Liver (tissue), 3 donors: ENCODE data around the gene CFAP57.
"Not testable (repeated sequence)": the region's sequence is repeated elsewhere in the genome, so short reads cannot be mapped to it uniquely, and the experiment has no call there.

Experiments used
- EGR1 ChIP-seq, 2 donors: IDR thresholded peaks; 2 replicates each; pipeline ENCODE4 v1.6.1; 2016 to 2018; ENCODE audit warnings: antibody characterized with exemption in 2 of 2, low read depth in 2 of 2
- GABPA ChIP-seq, 2 donors: IDR thresholded peaks in 1 of 2; conservative IDR thresholded peaks in 1 of 2; 2 replicates each; pipeline ENCODE4 v1.6.1; 2016; ENCODE audit warnings: antibody characterized with exemption in 2 of 2, mild to moderate bottlenecking in 1 of 2, moderate library complexity in 1 of 2
- HNF4A ChIP-seq, 2 donors: conservative IDR thresholded peaks; 2 replicates each; pipeline ENCODE4 v1.6.1; 2016; ENCODE audit warnings: antibody characterized with exemption in 2 of 2, mild to moderate bottlenecking in 2 of 2
- NR2F2 ChIP-seq: IDR thresholded peaks from 2 replicates; pipeline ENCODE4 v1.6.1; 2016; ENCODE audit warnings: antibody characterized with exemption
- RAD21 ChIP-seq, 2 donors: IDR thresholded peaks; 2 replicates each; pipeline ENCODE4 v1.6.1; 2016; ENCODE audit warnings: antibody characterized with exemption in 2 of 2, mild to moderate bottlenecking in 2 of 2
- SP1 ChIP-seq: IDR thresholded peaks from 2 replicates; pipeline ENCODE4 v1.6.1; 2018; ENCODE audit warnings: antibody characterized with exemption, mild to moderate bottlenecking
- TAF1 ChIP-seq: conservative IDR thresholded peaks from 2 replicates; pipeline ENCODE4 v1.6.1; 2016; ENCODE audit warnings: antibody characterized with exemption, mild to moderate bottlenecking
- TF ChIP-seq, protein P1 (sequence below): fragments of 150-350 bp; IDR thresholded peaks from 2 replicates; pipeline ENCODE4 v1.5.1; 2017; ENCODE audit warnings: improper control_type of control experiment, low read depth, low read length; ENCODE audit not compliant: missing input control
- TF ChIP-seq, protein P2 (sequence below): IDR thresholded peaks from 2 replicates; pipeline ENCODE4 v1.6.1; 2016; ENCODE audit warnings: antibody characterized with exemption, mild to moderate bottlenecking
- TF ChIP-seq, protein P3 (sequence below): IDR thresholded peaks from 2 replicates; pipeline ENCODE4 v1.6.1; 2016; ENCODE audit warnings: antibody characterized with exemption
- TF ChIP-seq, protein P4 (sequence below): IDR thresholded peaks from 2 replicates; pipeline ENCODE4 v1.6.1; 2016; ENCODE audit warnings: antibody characterized with exemption
- TF ChIP-seq, protein P5 (sequence below): IDR thresholded peaks from 2 replicates; pipeline ENCODE4 v1.6.1; 2016; ENCODE audit warnings: antibody characterized with exemption
- donor health status: healthy.
- donor health status: healthy.

DNA sequence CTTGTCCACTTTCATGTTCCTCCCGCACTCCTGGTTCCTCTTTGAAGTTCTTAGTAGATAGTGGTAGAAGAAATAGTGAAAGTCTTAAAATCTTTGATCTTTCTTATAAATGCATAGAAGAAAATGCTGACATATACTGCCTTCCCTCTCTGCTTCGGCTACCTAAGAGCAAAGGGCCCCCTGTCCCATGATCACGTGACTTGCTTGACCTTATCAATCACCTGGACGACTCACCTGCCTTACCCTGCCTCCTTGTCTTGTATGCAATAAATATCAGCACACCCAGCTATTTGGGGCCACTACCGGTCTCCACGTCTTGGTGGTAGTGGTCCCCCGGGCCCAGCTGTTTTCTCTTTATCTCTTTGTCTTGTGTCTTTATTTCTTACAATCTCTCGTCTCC, 32.8 kb upstream of the CFAP57 start:
- TF ChIP-seq, protein P1, sequence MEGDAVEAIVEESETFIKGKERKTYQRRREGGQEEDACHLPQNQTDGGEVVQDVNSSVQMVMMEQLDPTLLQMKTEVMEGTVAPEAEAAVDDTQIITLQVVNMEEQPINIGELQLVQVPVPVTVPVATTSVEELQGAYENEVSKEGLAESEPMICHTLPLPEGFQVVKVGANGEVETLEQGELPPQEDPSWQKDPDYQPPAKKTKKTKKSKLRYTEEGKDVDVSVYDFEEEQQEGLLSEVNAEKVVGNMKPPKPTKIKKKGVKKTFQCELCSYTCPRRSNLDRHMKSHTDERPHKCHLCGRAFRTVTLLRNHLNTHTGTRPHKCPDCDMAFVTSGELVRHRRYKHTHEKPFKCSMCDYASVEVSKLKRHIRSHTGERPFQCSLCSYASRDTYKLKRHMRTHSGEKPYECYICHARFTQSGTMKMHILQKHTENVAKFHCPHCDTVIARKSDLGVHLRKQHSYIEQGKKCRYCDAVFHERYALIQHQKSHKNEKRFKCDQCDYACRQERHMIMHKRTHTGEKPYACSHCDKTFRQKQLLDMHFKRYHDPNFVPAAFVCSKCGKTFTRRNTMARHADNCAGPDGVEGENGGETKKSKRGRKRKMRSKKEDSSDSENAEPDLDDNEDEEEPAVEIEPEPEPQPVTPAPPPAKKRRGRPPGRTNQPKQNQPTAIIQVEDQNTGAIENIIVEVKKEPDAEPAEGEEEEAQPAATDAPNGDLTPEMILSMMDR, result not testable (repeated sequence)
- TF ChIP-seq, protein P2, sequence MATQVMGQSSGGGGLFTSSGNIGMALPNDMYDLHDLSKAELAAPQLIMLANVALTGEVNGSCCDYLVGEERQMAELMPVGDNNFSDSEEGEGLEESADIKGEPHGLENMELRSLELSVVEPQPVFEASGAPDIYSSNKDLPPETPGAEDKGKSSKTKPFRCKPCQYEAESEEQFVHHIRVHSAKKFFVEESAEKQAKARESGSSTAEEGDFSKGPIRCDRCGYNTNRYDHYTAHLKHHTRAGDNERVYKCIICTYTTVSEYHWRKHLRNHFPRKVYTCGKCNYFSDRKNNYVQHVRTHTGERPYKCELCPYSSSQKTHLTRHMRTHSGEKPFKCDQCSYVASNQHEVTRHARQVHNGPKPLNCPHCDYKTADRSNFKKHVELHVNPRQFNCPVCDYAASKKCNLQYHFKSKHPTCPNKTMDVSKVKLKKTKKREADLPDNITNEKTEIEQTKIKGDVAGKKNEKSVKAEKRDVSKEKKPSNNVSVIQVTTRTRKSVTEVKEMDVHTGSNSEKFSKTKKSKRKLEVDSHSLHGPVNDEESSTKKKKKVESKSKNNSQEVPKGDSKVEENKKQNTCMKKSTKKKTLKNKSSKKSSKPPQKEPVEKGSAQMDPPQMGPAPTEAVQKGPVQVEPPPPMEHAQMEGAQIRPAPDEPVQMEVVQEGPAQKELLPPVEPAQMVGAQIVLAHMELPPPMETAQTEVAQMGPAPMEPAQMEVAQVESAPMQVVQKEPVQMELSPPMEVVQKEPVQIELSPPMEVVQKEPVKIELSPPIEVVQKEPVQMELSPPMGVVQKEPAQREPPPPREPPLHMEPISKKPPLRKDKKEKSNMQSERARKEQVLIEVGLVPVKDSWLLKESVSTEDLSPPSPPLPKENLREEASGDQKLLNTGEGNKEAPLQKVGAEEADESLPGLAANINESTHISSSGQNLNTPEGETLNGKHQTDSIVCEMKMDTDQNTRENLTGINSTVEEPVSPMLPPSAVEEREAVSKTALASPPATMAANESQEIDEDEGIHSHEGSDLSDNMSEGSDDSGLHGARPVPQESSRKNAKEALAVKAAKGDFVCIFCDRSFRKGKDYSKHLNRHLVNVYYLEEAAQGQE, result not testable (repeated sequence)
- TF ChIP-seq, protein P3, sequence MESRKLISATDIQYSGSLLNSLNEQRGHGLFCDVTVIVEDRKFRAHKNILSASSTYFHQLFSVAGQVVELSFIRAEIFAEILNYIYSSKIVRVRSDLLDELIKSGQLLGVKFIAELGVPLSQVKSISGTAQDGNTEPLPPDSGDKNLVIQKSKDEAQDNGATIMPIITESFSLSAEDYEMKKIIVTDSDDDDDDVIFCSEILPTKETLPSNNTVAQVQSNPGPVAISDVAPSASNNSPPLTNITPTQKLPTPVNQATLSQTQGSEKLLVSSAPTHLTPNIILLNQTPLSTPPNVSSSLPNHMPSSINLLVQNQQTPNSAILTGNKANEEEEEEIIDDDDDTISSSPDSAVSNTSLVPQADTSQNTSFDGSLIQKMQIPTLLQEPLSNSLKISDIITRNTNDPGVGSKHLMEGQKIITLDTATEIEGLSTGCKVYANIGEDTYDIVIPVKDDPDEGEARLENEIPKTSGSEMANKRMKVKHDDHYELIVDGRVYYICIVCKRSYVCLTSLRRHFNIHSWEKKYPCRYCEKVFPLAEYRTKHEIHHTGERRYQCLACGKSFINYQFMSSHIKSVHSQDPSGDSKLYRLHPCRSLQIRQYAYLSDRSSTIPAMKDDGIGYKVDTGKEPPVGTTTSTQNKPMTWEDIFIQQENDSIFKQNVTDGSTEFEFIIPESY, result not testable (repeated sequence)
- not testable (repeated sequence) for TF ChIP-seq TAF1; RAD21 (IDR thresholded peaks at IDR 0.05); SP1; HNF4A (conservative IDR thresholded peaks at IDR 0.05); EGR1 (IDR thresholded peaks at IDR 0.05; ENCODE audit: low read depth in 2 of 2); GABPA (IDR thresholded peaks at IDR 0.05 in 1 of 2, conservative IDR thresholded peaks at IDR 0.05 in 1 of 2); NR2F2
- TF ChIP-seq, protein P4, sequence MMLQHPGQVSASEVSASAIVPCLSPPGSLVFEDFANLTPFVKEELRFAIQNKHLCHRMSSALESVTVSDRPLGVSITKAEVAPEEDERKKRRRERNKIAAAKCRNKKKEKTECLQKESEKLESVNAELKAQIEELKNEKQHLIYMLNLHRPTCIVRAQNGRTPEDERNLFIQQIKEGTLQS, result not testable (repeated sequence)
- TF ChIP-seq, protein P5, sequence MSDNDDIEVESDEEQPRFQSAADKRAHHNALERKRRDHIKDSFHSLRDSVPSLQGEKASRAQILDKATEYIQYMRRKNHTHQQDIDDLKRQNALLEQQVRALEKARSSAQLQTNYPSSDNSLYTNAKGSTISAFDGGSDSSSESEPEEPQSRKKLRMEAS, result not testable (repeated sequence)
